Heart left ventricle (tissue), 13 donors: ENCODE data around the gene ZFAND4.

Experiments
- POLR2A ChIP-seq, 2 donors: fragments of 450-650 bp; IDR thresholded peaks; one replicate each; pipeline ENCODE4 v1.6.1; 2017; ENCODE audit warnings: antibody characterized with exemption in 2 of 2, mild to moderate bottlenecking in 2 of 2, moderate library complexity in 2 of 2
- TF ChIP-seq, protein P1 (sequence below), 12 donors: fragments of 200-600 bp; sonication (generic) in 4 of 12; IDR thresholded peaks; one replicate each; pipeline versions ENCODE4 v1.5.0 to v1.8.0; 2018 to 2022; ENCODE audit warnings: antibody characterized with exemption in 12 of 12, mild to moderate bottlenecking in 5 of 12
- donor health status: ischemic (EF 13 %, LVEDD 7.1; RV severe dilation, severe dysfunction).
- donor health status: DM: no; HTN: yes; CAD: no.
- donor health status: DM: no; HTN: no; CAD: no.
- donor health status: ischemic (EF 25% LVEDD 6.9; RV normal size, moderate dysfunction).
- donor health status: ischemic (EF 25% LVEDD 5.7; RV mildly dilated, moderate dysfunction).
- donor health status: ischemic (EF 35%, LVEDD 5.7; RV mildly dilated, moderate dysfunction).
- donor health status: nonischemic (EF 11% LVEDD 7.7; RV severe dilation, severe dysfunction).
- donor health status: DM: yes; HTN: yes; CAD: no.
- donor health status: PGD.
- donor health status: ischemic (EF 29% LVEDD 5.4; RV normal size, mild dysfunction).
- donor health status: nonischemic (EF 23%, LVEDD 6.1; RV moderate dilation, normal function).

DNA sequence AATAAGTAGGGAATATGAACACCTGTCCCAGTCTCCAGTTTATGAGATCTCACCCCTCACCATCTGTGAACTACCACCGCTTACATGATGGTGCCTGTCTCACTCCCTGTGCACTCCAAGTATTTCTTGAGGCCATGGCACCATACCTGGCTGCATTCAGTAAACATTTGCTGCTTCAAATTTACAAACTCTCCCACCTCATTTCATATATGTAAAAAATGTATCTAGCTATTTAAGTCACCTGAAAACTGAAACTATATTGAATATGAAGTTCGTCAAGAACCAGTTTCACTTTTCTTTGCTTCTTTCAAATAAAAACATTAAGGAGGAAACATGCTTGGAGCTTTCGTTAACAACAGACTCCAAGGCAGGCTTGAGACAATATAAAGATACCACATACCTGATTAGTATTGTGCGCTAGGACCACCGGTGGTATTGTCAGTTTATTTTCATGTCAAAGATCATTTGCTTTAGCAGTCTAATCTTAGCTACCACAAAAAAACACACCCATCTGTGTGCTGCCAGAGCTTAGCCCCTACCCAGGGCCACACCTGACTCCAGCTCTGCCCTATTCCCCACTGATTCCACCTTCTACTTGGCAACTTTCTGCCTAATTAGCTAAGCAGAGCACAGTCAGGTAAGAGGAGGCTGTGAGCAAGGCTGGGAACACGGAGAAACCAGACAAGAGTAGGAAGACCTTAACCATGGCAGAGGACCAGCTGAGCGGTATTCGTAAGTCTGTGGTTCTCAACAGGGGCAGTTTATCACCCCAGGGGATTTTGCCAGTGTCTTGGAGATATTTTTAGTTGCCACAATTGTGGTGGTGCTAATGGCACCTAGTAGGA, 92.0 kb downstream of the ZFAND4 start:
- TF ChIP-seq, protein P1, sequence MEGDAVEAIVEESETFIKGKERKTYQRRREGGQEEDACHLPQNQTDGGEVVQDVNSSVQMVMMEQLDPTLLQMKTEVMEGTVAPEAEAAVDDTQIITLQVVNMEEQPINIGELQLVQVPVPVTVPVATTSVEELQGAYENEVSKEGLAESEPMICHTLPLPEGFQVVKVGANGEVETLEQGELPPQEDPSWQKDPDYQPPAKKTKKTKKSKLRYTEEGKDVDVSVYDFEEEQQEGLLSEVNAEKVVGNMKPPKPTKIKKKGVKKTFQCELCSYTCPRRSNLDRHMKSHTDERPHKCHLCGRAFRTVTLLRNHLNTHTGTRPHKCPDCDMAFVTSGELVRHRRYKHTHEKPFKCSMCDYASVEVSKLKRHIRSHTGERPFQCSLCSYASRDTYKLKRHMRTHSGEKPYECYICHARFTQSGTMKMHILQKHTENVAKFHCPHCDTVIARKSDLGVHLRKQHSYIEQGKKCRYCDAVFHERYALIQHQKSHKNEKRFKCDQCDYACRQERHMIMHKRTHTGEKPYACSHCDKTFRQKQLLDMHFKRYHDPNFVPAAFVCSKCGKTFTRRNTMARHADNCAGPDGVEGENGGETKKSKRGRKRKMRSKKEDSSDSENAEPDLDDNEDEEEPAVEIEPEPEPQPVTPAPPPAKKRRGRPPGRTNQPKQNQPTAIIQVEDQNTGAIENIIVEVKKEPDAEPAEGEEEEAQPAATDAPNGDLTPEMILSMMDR (IDR thresholded peaks at IDR 0.05) = no peak
- TF ChIP-seq POLR2A (IDR thresholded peaks at IDR 0.05) = no peak
